ENCODE results near the gene COQ5. TPM values are rescaled to one million over a fixed set of nuclear protein-coding genes. Genes with fewer than 3 reads are reported as not detected.

COQ5 gene
- total and polyA plus RNA-seq, 2 experiments from 2014 or later, result 30.7 to 32.6 TPM

DNA sequence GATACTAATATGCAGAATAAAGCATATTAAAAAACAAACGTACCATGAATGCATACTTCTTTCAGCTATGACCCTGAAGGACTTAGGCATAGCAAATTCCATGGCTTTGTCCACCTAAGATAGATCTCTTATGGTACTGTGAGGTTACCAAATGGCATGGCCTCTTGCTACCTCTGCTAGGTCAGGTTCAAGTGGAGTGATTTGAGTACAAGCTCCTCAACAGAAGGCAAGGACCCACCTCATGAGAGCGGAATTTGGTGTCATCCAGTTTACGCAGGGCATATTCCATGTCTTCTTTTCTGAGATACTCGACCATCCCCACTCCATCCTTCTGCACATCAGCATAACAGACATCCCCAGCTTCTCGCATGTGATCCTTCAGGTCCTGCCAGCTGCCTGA, 65.2 kb downstream of the COQ5 start:
- no peak overlapping the region for H2AFZ ChIP-seq
- no peak for ATAC-seq

GRCh38 chr12:120462099-120462640, 66.8 kb downstream of the COQ5 start:
- Mint-ChIP-seq H3K9me3 (no peaks in the 10 kb centered on the region), H3K27me3 (ENCODE audit: insufficient read depth, low read depth, poor library complexity) (peaks cover 15% of the 10 kb centered on the region), H3K36me3 (ENCODE audit: low read depth) (peaks cover 95% of the 10 kb centered on the region), H3K27ac (no peak overlapping the region), H3K4me3 (no peak overlapping the region), H3K4me1 (peaks cover 9% of the 10 kb centered on the region)
- Histone ChIP-seq H3K27me3 (ENCODE audit: insufficient read depth) (0 out of 2 replicates have a peak, but pooled peaks cover 2% of the 10 kb centered on the region), H3K79me2 (replicated peaks; ENCODE audit: insufficient read depth) (peaks cover 38% of the 10 kb centered on the region), H3K9me2 (ENCODE audit: insufficient read depth) (no peaks in the 10 kb centered on the region), H2AFZ (no peak overlapping the region), H3K27ac (ENCODE audit: low read depth) (no peak overlapping the region), H3K4me2 (no peak overlapping the region), H3K4me3 (no peak overlapping the region), H4K20me1 (replicated peaks; ENCODE audit: insufficient read depth) (peaks cover 61% of the 10 kb centered on the region), H3F3A (replicated peaks; ENCODE audit: low read depth) (peaks cover 63% of the 10 kb centered on the region), H3K36me3 (ENCODE audit: insufficient read depth) (peaks cover 72% of the 10 kb centered on the region), H3K4me1 (ENCODE audit: insufficient read depth) (peaks cover 5% of the 10 kb centered on the region; the same call in 1 of the 2 replicates)
- ATAC-seq, result no peak
- TF ChIP-seq CTCF (conservative IDR thresholded peaks at IDR 0.05; ENCODE audit: low read depth in 2 of 2) (no peak), CREB1 (CRISPR knock-in tag; IDR thresholded peaks at IDR 0.05; ENCODE audit: low read depth) (no peak), NANOG (IDR thresholded peaks at IDR 0.05; ENCODE audit: borderline replicate concordance) (no peak)
- DNase-seq (ENCODE audit: low spot score), result no peak

More for the DNA sequence above, 65.2 kb downstream of the COQ5 start:
- no peak for DNase-seq (ENCODE audit: low spot score)
- Histone ChIP-seq H3K79me2 (replicated peaks; ENCODE audit: insufficient read depth) (peaks cover 53% of the 10 kb centered on the region), H3K4me3 (no peak overlapping the region), H3F3A (replicated peaks; ENCODE audit: low read depth) (peaks cover 64% of the 10 kb centered on the region), H3K27me3 (ENCODE audit: insufficient read depth) (0 out of 2 replicates have a peak, but pooled peaks cover 2% of the 10 kb centered on the region), H3K27ac (ENCODE audit: low read depth) (no peak overlapping the region), H4K20me1 (replicated peaks; ENCODE audit: insufficient read depth) (peaks cover 65% of the 10 kb centered on the region), H3K4me1 (ENCODE audit: insufficient read depth) (peaks cover 10% of the 10 kb centered on the region; the same call in 1 of the 2 replicates), H3K4me2 (no peak overlapping the region), H3K9me2 (ENCODE audit: insufficient read depth) (no peaks in the 10 kb centered on the region), H3K36me3 (ENCODE audit: insufficient read depth) (peaks cover 62% of the 10 kb centered on the region)
- Mint-ChIP-seq H3K4me3 (no peak overlapping the region), H3K27ac (no peak overlapping the region; the same call in 1 of the 2 replicates), H3K9me3 (no peaks in the 10 kb centered on the region), H3K4me1 (peaks cover 16% of the 10 kb centered on the region), H3K27me3 (ENCODE audit: insufficient read depth, low read depth, poor library complexity) (peaks cover 17% of the 10 kb centered on the region), H3K36me3 (ENCODE audit: low read depth) (peaks cover 94% of the 10 kb centered on the region)
- TF ChIP-seq EZH2 (IDR thresholded peaks at IDR 0.05; ENCODE audit: low read depth, unreplicated experiment), result no peak
- no peak for TF ChIP-seq EZH2phosphoT487 (IDR thresholded peaks at IDR 0.05; ENCODE audit: unreplicated experiment)
- no peak for TF ChIP-seq CREB1 (CRISPR knock-in tag; IDR thresholded peaks at IDR 0.05; ENCODE audit: low read depth)
- TF ChIP-seq POLR2AphosphoS5 (IDR thresholded peaks at IDR 0.05; ENCODE audit: low read depth), result peak; percentile 57
- TF ChIP-seq NANOG (IDR thresholded peaks at IDR 0.05; ENCODE audit: borderline replicate concordance), result no peak
- TF ChIP-seq ZNF114 (CRISPR knock-in tag; IDR thresholded peaks at IDR 0.05), result no peak
- no peak for TF ChIP-seq CTCF (conservative IDR thresholded peaks at IDR 0.05; ENCODE audit: low read depth in 2 of 2)

Measured in GM23338 (cell line).